SU-DHL-6 (cell line): ENCODE data around the gene NOS1AP.

Source experiments
- H2AFZ ChIP-seq: fragments of 200-600 bp; sonication (generic); 2 replicates; pipeline ENCODE4 v1.6.1; 2014; ENCODE audit warnings: low read depth, mild to moderate bottlenecking, moderate library complexity, mixed read lengths, antibody characterized with exemption, low read length; ENCODE audit not compliant: severe bottlenecking
- H3F3A ChIP-seq: fragments of 200-600 bp; shearing (Covaris generic); 2 replicates; pipeline ENCODE4 v1.6.0; 2016; ENCODE audit warnings: antibody characterized with exemption, mild to moderate bottlenecking; ENCODE audit not compliant: insufficient read depth
- H3K27ac ChIP-seq: fragments of 200-600 bp; sonication (generic); 2 replicates; pipeline ENCODE4 v1.5.1; 2016; ENCODE audit warnings: low read depth, mild to moderate bottlenecking, low read length, moderate library complexity, mixed read lengths
- H3K27me3 ChIP-seq: fragments of 200-600 bp; sonication (generic), shearing (Covaris generic); 2 replicates; pipeline ENCODE4 v1.6.0; 2014; ENCODE audit warnings: mild to moderate bottlenecking, low read length
- H3K36me3 ChIP-seq: fragments of 200-600 bp; sonication (generic); 2 replicates; pipeline ENCODE4 v1.6.1; 2014; ENCODE audit warnings: mild to moderate bottlenecking, low read length, mixed read lengths
- H3K4me2 ChIP-seq: fragments of 300-600, 200-600 bp; shearing (Covaris generic), sonication (generic); 2 replicates; pipeline ENCODE4 v1.6.0; 2014; ENCODE audit warnings: low read length, low read depth, mild to moderate bottlenecking; ENCODE audit not compliant: poor library complexity, severe bottlenecking
- H3K4me3 ChIP-seq: fragments of 200-600 bp; sonication (generic); 2 replicates; pipeline ENCODE4 v1.5.1; 2014; ENCODE audit warnings: antibody characterized with exemption, low read length, mild to moderate bottlenecking, mixed read lengths; ENCODE audit not compliant: insufficient read depth, poor library complexity, severe bottlenecking
- H3K79me2 ChIP-seq: fragments of 200-600 bp; sonication (generic); 2 replicates; pipeline ENCODE4 v1.6.1; 2014; ENCODE audit warnings: mild to moderate bottlenecking, low read length, moderate library complexity; ENCODE audit not compliant: insufficient read depth
- H3K9ac ChIP-seq: fragments of 200-600 bp; sonication (generic); 2 replicates; pipeline ENCODE4 v1.7.0; 2014; ENCODE audit warnings: mild to moderate bottlenecking, low read length
- H3K9me2 ChIP-seq: fragments of 200-600 bp; sonication (generic); replicated peaks from 2 replicates; pipeline ENCODE4 v1.6.1; 2014; ENCODE audit warnings: low read length; ENCODE audit not compliant: insufficient read depth
- H3K9me3 ChIP-seq: fragments of 200-600 bp; sonication (generic); 2 replicates; pipeline ENCODE4 v1.6.1; 2014; ENCODE audit warnings: low read length, mixed read lengths; ENCODE audit not compliant: insufficient read depth
- H4K20me1 ChIP-seq: fragments of 200-600 bp; sonication (generic); 2 replicates; pipeline ENCODE4 v1.6.1; 2014; ENCODE audit warnings: low read depth, mild to moderate bottlenecking, antibody characterized with exemption, low read length, moderate library complexity, mixed read lengths
- CTCF ChIP-seq: fragments of 200-600 bp; sonication (generic); IDR thresholded peaks from one replicate; pipeline ENCODE4 v1.5.1; 2017; ENCODE audit warnings: antibody characterized with exemption, mild to moderate bottlenecking, low read length, moderate library complexity; ENCODE audit not compliant: insufficient read depth, poor library complexity, severe bottlenecking
- EZH2phosphoT487 ChIP-seq: fragments of 200-600 bp; sonication (generic), shearing (Covaris generic); conservative IDR thresholded peaks from 2 replicates; pipeline ENCODE4 v1.6.1; 2018; ENCODE audit warnings: mild to moderate bottlenecking, antibody characterized with exemption, low read length, moderate library complexity, mixed read lengths

Gene NOS1AP

GRCh38 chr1:162285149-162285561 lies 215.7 kb downstream of the NOS1AP start:
- Histone ChIP-seq H2AFZ (no peak overlapping the region), H3K27ac (no peak overlapping the region), H3K9me2 (no peaks in the 10 kb centered on the region), H3K4me2 (no peak overlapping the region), H3F3A (no peaks in the 10 kb centered on the region), H3K36me3 (no peaks in the 10 kb centered on the region), H4K20me1 (no peaks in the 10 kb centered on the region), H3K9ac (no peak overlapping the region), H3K9me3 (no peaks in the 10 kb centered on the region), H3K79me2 (no peaks in the 10 kb centered on the region), H3K27me3 (no peaks in the 10 kb centered on the region), H3K4me3 (no peak overlapping the region)
- TF ChIP-seq EZH2phosphoT487 (no peak), CTCF (no peak)

GRCh38 chr1:162291000-162291399 lies 221.5 kb downstream of the NOS1AP start:
- Histone ChIP-seq H3K79me2 (no peaks in the 10 kb centered on the region), H2AFZ (no peak overlapping the region), H3F3A (no peaks in the 10 kb centered on the region), H3K27ac (no peak overlapping the region), H3K4me3 (no peak overlapping the region), H3K4me2 (no peak overlapping the region), H3K36me3 (no peaks in the 10 kb centered on the region), H3K27me3 (no peaks in the 10 kb centered on the region), H3K9me3 (no peaks in the 10 kb centered on the region), H3K9me2 (no peaks in the 10 kb centered on the region), H3K9ac (no peak overlapping the region), H4K20me1 (no peaks in the 10 kb centered on the region)
- TF ChIP-seq EZH2phosphoT487 (no peak), CTCF (no peak)

- H3K9me2 ChIP-seq: no peaks in the 10 kb centered on the region
- no peaks in the 10 kb centered on the region for H3K27me3 ChIP-seq
- H3K4me3 ChIP-seq: no peak overlapping the region
- no peak overlapping the region for H3K4me2 ChIP-seq
- no peak overlapping the region for H3K27ac ChIP-seq
- TF ChIP-seq CTCF: no peak
- TF ChIP-seq EZH2phosphoT487: no peak
- H3K9ac ChIP-seq: no peak overlapping the region
- H3K79me2 ChIP-seq: no peaks in the 10 kb centered on the region
- H3K36me3 ChIP-seq: no peaks in the 10 kb centered on the region
- no peaks in the 10 kb centered on the region for H3F3A ChIP-seq
- no peaks in the 10 kb centered on the region for H3K9me3 ChIP-seq
- H4K20me1 ChIP-seq: no peaks in the 10 kb centered on the region
- no peak overlapping the region for H2AFZ ChIP-seq
Measured at GRCh38 chr1:162292422-162292849, 222.9 kb downstream of the NOS1AP start.
